Measurements from ENCODE around the gene TOP3A. TPM values are rescaled to one million over a fixed set of nuclear protein-coding genes. Genes with fewer than 3 reads are reported as not detected.
"Not testable (repeated sequence)": the region's sequence is repeated elsewhere in the genome, so short reads cannot be mapped to it uniquely, and the experiment has no call there.

Gene TOP3A
- total RNA-seq, 1 donor from 2014 or later = 41.5 TPM

DNA sequence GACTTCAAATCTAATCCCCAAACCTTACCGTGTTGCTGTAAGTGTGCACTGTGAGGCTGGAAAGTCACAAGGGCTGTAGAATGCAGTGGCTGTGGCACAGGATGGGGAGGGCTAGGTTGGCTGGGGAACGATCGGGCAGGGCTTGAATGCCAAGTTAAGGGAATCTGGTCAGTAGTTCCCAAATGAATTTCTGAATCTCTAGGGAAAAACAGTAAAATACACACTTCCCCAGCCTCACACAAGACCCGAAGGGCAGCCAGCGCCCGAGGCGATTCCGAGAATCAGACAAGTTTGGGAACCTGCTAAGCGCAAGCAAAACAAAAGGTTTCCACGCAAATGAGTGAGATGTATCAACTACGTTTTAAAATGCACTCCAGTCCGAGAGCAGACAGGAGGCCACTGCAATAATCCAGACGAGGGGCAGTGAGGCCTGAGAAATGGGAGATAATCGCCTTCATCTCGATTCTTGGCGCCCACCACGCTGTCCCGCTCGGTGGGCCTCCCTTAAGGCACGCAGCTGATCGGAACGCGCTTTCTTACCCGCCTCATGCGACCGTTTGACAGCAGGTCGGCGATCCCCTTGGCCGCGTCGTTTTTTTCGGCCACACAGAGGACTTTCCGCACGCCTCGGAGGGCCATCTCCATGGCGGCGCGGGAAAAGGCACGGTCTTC lies 599 bp downstream of the TOP3A start:
- Mint-ChIP-seq H3K27me3 (ENCODE audit: unreplicated experiment) (no peaks in the 10 kb centered on the region), H3K36me3 (ENCODE audit: unreplicated experiment) (peaks cover 10% of the 10 kb centered on the region), H3K9me3 (ENCODE audit: unreplicated experiment) (no peaks in the 10 kb centered on the region), H3K4me1 (ENCODE audit: unreplicated experiment) (peaks cover 56% of the 10 kb centered on the region), H3K27ac (ENCODE audit: unreplicated experiment) (peak overlapping the region; percentile 99), H3K4me3 (ENCODE audit: unreplicated experiment) (peak overlapping the region; percentile 93)
- no peak for DNase-seq (ENCODE audit: extremely low spot score, unreplicated experiment)
- TF ChIP-seq, protein P1, sequence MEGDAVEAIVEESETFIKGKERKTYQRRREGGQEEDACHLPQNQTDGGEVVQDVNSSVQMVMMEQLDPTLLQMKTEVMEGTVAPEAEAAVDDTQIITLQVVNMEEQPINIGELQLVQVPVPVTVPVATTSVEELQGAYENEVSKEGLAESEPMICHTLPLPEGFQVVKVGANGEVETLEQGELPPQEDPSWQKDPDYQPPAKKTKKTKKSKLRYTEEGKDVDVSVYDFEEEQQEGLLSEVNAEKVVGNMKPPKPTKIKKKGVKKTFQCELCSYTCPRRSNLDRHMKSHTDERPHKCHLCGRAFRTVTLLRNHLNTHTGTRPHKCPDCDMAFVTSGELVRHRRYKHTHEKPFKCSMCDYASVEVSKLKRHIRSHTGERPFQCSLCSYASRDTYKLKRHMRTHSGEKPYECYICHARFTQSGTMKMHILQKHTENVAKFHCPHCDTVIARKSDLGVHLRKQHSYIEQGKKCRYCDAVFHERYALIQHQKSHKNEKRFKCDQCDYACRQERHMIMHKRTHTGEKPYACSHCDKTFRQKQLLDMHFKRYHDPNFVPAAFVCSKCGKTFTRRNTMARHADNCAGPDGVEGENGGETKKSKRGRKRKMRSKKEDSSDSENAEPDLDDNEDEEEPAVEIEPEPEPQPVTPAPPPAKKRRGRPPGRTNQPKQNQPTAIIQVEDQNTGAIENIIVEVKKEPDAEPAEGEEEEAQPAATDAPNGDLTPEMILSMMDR (IDR thresholded peaks at IDR 0.05) = no peak

DNA sequence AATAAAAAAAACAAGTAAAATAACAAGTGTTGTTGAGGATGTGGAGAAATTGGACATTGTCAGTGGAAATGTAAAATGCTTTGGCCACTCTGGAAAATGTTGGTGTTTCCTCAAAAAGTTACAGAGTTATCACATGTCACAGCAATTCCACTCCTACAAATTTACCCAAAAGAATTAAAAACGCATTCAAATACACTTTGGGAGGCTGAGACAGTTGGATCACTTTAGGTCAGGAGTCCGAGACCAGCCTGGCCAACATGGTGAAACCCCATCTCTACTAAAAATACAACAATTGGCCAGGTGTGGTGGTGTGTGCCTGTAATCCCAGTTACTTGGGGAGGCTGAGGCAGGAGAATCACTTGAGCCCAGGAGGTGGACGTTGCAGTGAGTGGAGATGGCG lies 5.6 kb downstream of the TOP3A start:
- H3K4me3 Mint-ChIP-seq (ENCODE audit: unreplicated experiment) = no peak overlapping the region
- DNase-seq (ENCODE audit: extremely low spot score, unreplicated experiment) = no peak
- H3K27me3 Mint-ChIP-seq (ENCODE audit: unreplicated experiment) = no peaks in the 10 kb centered on the region
- H3K27ac Mint-ChIP-seq (ENCODE audit: unreplicated experiment) = no peak overlapping the region
- H3K4me1 Mint-ChIP-seq (ENCODE audit: unreplicated experiment) = peaks cover 21% of the 10 kb centered on the region
- H3K9me3 Mint-ChIP-seq (ENCODE audit: unreplicated experiment) = no peaks in the 10 kb centered on the region
- H3K36me3 Mint-ChIP-seq (ENCODE audit: unreplicated experiment) = peaks cover 24% of the 10 kb centered on the region
- TF ChIP-seq, protein P1 (IDR thresholded peaks at IDR 0.05) = no peak

DNA sequence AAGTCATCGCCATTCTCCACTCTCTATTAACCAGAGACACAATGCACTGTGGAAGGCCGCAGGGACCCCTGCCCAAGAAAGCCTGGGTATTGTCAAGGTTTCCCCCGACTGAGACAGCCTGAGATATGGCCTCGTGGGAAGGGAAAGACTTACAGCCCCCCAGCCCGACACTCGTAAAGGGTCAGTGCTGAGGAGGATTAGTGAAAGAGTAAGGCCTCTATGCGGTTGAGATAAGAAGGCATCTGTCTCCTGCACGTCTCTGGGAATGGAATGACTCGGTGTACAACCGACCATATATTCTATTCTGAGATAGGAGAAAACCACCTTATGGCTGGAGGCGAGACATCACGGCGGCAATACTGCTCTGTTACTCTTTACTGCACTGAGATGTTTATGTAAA lies 11.6 kb downstream of the TOP3A start:
- H3K27ac Mint-ChIP-seq (ENCODE audit: unreplicated experiment); H3K4me3 Mint-ChIP-seq (ENCODE audit: unreplicated experiment); H3K27me3 Mint-ChIP-seq (ENCODE audit: unreplicated experiment); H3K4me1 Mint-ChIP-seq (ENCODE audit: unreplicated experiment); H3K9me3 Mint-ChIP-seq (ENCODE audit: unreplicated experiment); DNase-seq (ENCODE audit: extremely low spot score, unreplicated experiment): not testable (repeated sequence)
- peaks cover 42% of the 10 kb centered on the region for H3K36me3 Mint-ChIP-seq (ENCODE audit: unreplicated experiment)

- H3K9me3 Mint-ChIP-seq (ENCODE audit: unreplicated experiment) = no peaks in the 10 kb centered on the region
- no peak overlapping the region for H3K27ac Mint-ChIP-seq (ENCODE audit: unreplicated experiment)
- no peak for DNase-seq (ENCODE audit: extremely low spot score, unreplicated experiment)
- TF ChIP-seq, protein P1 (IDR thresholded peaks at IDR 0.05) = no peak
- no peaks in the 10 kb centered on the region for H3K27me3 Mint-ChIP-seq (ENCODE audit: unreplicated experiment)
- H3K4me3 Mint-ChIP-seq (ENCODE audit: unreplicated experiment) = no peak overlapping the region
- no peaks in the 10 kb centered on the region for H3K4me1 Mint-ChIP-seq (ENCODE audit: unreplicated experiment)
- H3K36me3 Mint-ChIP-seq (ENCODE audit: unreplicated experiment) = peaks cover 40% of the 10 kb centered on the region
Measured at GRCh38 chr17:18300725-18301480, 13.9 kb downstream of the TOP3A start.

DNA sequence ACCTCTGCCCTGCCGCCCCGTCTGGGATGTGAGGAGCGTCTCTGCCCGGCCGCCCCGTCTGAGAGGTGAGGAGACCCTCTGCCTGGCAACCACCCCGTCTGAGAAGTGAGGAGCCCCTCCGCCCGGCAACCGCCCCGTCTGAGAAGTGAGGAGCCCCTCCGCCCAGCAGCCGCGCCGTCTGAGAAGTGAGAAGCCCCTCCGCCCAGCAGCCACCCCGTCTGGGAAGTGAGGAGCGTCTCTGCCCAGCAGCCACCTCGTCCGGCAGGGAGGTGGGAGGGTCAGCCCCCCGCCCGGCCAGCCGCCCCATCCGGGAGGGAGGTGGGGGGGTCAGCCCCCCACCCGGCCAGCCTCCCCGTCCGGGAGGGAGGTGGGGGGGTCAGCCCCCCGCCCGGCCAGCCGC lies 16.7 kb downstream of the TOP3A start:
- not testable (repeated sequence) for H3K9me3 Mint-ChIP-seq (ENCODE audit: unreplicated experiment); H3K27ac Mint-ChIP-seq (ENCODE audit: unreplicated experiment); H3K4me1 Mint-ChIP-seq (ENCODE audit: unreplicated experiment); H3K4me3 Mint-ChIP-seq (ENCODE audit: unreplicated experiment); H3K27me3 Mint-ChIP-seq (ENCODE audit: unreplicated experiment); DNase-seq (ENCODE audit: extremely low spot score, unreplicated experiment)
- peaks cover 35% of the 10 kb centered on the region for H3K36me3 Mint-ChIP-seq (ENCODE audit: unreplicated experiment)

All from osteocyte (in vitro differentiated cells).